Osteoblast (primary cell): ENCODE measurements around the gene FIGNL2. TPM values are rescaled to one million over a fixed set of nuclear protein-coding genes. Genes with fewer than 3 reads are reported as not detected.

ENCODE experiments used
- DNase-seq: peaks from one replicate; pipeline ENCODE4 v3.0.0; 2011; ENCODE audit warnings: low spot score, mixed read lengths; ENCODE audit not compliant: insufficient read length; ENCODE audit errors: missing footprints
- H2AFZ ChIP-seq: 2 replicates; pipeline ENCODE4 v1.6.0; 2011; ENCODE audit warnings: mild to moderate bottlenecking, low read length
- H3K27ac ChIP-seq: 2 replicates; pipeline ENCODE4 v1.5.1; 2011; ENCODE audit warnings: mild to moderate bottlenecking, low read depth, low read length, moderate library complexity
- H3K27me3 ChIP-seq: 2 replicates; pipeline ENCODE4 v1.6.0; 2012; ENCODE audit warnings: mild to moderate bottlenecking, control low read depth, inconsistent platforms, low read length, moderate library complexity; ENCODE audit not compliant: insufficient read depth
- H3K36me3 ChIP-seq: 2 replicates; pipeline ENCODE4 v1.5.1; 2011; ENCODE audit warnings: mild to moderate bottlenecking, low read length, control low read depth, moderate library complexity; ENCODE audit not compliant: insufficient read depth
- H3K4me1 ChIP-seq: 2 replicates; pipeline ENCODE4 v1.5.1; 2011; ENCODE audit warnings: mild to moderate bottlenecking, low read length, control low read depth, moderate library complexity; ENCODE audit not compliant: insufficient read depth
- H3K4me2 ChIP-seq: 2 replicates; pipeline ENCODE4 v1.6.0; 2011; ENCODE audit warnings: mild to moderate bottlenecking, low read length; ENCODE audit not compliant: insufficient read depth
- H3K4me3 ChIP-seq: fragments of 200-600 bp; sonication (generic); 3 replicates; pipeline ENCODE4 v1.5.1; 2012; ENCODE audit warnings: mild to moderate bottlenecking, low read length, inconsistent platforms; ENCODE audit not compliant: insufficient read depth
- H3K79me2 ChIP-seq: 2 replicates; pipeline ENCODE4 v1.6.0; 2012; ENCODE audit warnings: mild to moderate bottlenecking, low read length, control low read depth, inconsistent platforms; ENCODE audit not compliant: insufficient read depth
- H3K9me3 ChIP-seq: 2 replicates; pipeline ENCODE4 v1.5.1; 2011; ENCODE audit warnings: low read depth, low read length, control low read depth
- H4K20me1 ChIP-seq: 2 replicates; pipeline ENCODE4 v1.6.0; 2012; ENCODE audit warnings: mild to moderate bottlenecking, low read length, control low read depth; ENCODE audit not compliant: insufficient read depth
- total RNA-seq: library from RNA; depleted of rRNA; stranded (reverse); fragments of >200 nt; gene quantifications from 2 replicates; pipeline ENCODE4 v1.2.3, GENCODE V29; 2012
- TF ChIP-seq, protein P1 (sequence below): IDR thresholded peaks from 2 replicates; pipeline ENCODE4 v1.5.1; 2011; ENCODE audit warnings: mild to moderate bottlenecking, low read depth, low read length, moderate library complexity; ENCODE audit errors: extremely low read depth

Gene FIGNL2
- total RNA-seq, 1 donor: 0.36 TPM

DNA sequence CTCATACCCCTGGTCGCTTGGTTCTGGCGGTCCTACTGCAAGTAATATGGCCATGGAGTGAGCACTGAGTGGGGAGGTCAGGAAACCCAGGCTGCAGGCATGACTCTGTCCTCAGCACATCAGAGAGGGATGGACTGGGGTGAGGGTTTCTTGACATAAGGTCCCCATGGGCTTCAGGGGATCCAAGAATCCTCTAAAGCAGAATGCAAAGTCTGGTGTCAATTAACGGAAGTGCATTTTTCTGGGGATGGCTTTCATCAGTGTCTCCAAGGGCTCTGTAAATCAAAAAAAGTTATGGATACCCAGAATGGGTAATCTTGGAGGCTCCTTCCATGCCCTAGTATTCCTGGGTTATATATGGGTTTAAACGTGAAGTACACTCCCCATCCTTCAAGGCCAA, 3.7 kb downstream of the FIGNL2 start:
- Histone ChIP-seq H3K27ac (no peak overlapping the region), H3K79me2 (no peaks in the 10 kb centered on the region), H3K36me3 (no peaks in the 10 kb centered on the region), H2AFZ (no peak overlapping the region), H3K4me3 (no peak overlapping the region), H4K20me1 (no peaks in the 10 kb centered on the region), H3K9me3 (no peaks in the 10 kb centered on the region), H3K4me1 (peaks cover 3% of the 10 kb centered on the region), H3K27me3 (peaks cover 79% of the 10 kb centered on the region), H3K4me2 (no peak overlapping the region)
- peak; percentile 83 for DNase-seq
- TF ChIP-seq, protein P1, sequence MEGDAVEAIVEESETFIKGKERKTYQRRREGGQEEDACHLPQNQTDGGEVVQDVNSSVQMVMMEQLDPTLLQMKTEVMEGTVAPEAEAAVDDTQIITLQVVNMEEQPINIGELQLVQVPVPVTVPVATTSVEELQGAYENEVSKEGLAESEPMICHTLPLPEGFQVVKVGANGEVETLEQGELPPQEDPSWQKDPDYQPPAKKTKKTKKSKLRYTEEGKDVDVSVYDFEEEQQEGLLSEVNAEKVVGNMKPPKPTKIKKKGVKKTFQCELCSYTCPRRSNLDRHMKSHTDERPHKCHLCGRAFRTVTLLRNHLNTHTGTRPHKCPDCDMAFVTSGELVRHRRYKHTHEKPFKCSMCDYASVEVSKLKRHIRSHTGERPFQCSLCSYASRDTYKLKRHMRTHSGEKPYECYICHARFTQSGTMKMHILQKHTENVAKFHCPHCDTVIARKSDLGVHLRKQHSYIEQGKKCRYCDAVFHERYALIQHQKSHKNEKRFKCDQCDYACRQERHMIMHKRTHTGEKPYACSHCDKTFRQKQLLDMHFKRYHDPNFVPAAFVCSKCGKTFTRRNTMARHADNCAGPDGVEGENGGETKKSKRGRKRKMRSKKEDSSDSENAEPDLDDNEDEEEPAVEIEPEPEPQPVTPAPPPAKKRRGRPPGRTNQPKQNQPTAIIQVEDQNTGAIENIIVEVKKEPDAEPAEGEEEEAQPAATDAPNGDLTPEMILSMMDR: no peak

- TF ChIP-seq, protein P1: no peak
- Histone ChIP-seq H3K27ac (no peak overlapping the region), H3K36me3 (no peaks in the 10 kb centered on the region), H3K9me3 (no peaks in the 10 kb centered on the region), H3K4me2 (no peak overlapping the region), H2AFZ (no peak overlapping the region), H3K4me3 (no peak overlapping the region), H3K27me3 (peaks cover 75% of the 10 kb centered on the region), H3K79me2 (no peaks in the 10 kb centered on the region), H4K20me1 (peaks cover 2% of the 10 kb centered on the region), H3K4me1 (no peaks in the 10 kb centered on the region)
- peak; percentile 82 for DNase-seq
These were observed 6.8 kb downstream of the FIGNL2 start for GRCh38 chr12:51841727-51842126.

GRCh38 chr12:51840966-51841365, 7.6 kb downstream of the FIGNL2 start:
- H3K27me3 ChIP-seq: peaks cover 72% of the 10 kb centered on the region
- H3K9me3 ChIP-seq: no peaks in the 10 kb centered on the region
- no peak overlapping the region for H3K4me2 ChIP-seq
- no peak overlapping the region for H3K4me3 ChIP-seq
- H2AFZ ChIP-seq: no peak overlapping the region
- peaks cover 2% of the 10 kb centered on the region for H4K20me1 ChIP-seq
- no peaks in the 10 kb centered on the region for H3K79me2 ChIP-seq
- H3K36me3 ChIP-seq: no peaks in the 10 kb centered on the region
- TF ChIP-seq, protein P1: no peak
- peak; percentile 64 for DNase-seq
- H3K27ac ChIP-seq: no peak overlapping the region
- H3K4me1 ChIP-seq: no peaks in the 10 kb centered on the region

DNA sequence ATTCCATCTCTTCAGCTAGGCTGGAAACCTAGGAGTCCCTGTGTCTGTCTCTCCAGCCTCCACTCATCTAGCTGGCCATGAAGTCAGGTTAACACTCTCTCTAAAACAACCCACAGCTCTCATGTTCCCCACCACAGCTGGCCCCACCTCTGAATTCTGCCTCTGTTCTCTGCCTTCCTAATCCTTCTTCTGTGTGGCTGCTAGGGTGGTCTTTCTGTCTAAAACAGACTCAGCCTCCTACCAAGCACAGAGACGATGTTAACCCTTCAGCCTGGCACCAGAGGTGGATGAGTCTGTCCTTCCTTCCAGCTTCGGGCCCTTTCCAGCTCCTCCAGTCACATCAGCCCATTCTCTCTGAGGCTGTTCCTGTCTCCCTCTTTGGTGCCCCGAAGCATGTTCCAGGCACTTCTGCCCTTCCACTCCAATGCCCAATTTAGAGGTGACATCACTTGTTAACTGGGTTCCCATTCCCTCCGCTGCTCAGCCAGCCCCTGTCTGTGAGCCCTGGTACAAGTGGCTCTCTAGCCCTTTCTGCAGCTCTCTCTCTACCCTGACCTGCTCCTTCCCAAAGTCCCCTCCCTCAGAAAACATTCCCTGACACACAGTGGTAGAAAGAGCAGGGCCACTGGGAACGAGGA, 9.1 kb downstream of the FIGNL2 start:
- Histone ChIP-seq H3K4me3 (no peak overlapping the region), H4K20me1 (peaks cover 2% of the 10 kb centered on the region), H3K4me1 (no peaks in the 10 kb centered on the region), H3K27me3 (peaks cover 64% of the 10 kb centered on the region), H3K4me2 (no peak overlapping the region), H3K79me2 (no peaks in the 10 kb centered on the region), H3K9me3 (no peaks in the 10 kb centered on the region), H3K27ac (no peak overlapping the region), H3K36me3 (no peaks in the 10 kb centered on the region), H2AFZ (no peak overlapping the region)
- TF ChIP-seq, protein P1: no peak
- peak; percentile 74 for DNase-seq
